HG03139 (cell line): ENCODE results near the gene GNA12.

ENCODE experiments used
- ATAC-seq: cut with Tn5 transposase; IDR thresholded peaks from one replicate; pipeline ENCODE4 v1.9.1; 2021; ENCODE audit not compliant: unreplicated experiment

The GNA12 gene

DNA sequence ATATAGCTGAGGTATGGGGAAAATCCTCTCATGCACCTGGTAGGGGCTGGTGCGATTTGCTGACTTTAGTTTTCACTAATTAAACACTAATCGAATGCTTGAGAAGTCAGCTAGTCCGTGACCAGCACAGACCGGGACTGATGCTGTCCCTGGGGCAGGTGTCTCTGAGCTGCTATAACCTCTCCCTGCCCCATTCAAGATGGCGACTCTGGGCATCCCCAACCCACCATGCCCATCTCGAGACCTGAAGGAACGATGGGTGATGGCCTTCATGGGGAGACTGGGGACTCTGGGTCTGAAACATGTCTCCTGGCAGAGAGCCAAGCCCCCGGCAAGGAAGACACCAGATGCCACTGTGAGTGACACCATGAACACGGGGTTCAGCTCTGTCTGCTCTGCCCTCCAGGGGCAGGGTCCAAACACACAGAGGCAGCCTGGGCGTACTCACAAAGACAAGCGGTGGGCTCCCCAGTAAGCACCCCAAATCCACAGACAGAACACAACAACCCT is 57.4 kb downstream of the GNA12 start:
- no peak for ATAC-seq

DNA sequence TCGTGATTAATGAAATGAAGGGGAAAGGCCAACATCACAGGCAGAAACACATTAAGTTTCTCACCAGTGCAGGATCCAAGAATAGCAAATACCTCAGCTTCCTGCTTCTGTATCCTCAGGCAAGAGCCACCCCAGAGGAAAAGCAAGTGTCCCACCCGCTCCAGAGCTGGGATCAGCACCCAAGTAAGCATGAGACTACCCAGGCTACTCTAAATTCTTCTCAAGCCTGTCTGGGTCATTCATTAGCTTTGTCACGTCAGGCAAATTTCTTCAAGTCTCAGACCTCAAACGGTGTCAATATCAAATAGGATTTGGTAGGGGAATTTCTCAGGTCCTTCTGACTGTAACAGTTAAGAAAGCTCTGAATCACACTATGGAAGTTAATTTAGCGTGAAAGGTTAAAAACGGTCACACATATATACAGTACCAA is 59.0 kb downstream of the GNA12 start:
- peak; percentile 66 for ATAC-seq

DNA sequence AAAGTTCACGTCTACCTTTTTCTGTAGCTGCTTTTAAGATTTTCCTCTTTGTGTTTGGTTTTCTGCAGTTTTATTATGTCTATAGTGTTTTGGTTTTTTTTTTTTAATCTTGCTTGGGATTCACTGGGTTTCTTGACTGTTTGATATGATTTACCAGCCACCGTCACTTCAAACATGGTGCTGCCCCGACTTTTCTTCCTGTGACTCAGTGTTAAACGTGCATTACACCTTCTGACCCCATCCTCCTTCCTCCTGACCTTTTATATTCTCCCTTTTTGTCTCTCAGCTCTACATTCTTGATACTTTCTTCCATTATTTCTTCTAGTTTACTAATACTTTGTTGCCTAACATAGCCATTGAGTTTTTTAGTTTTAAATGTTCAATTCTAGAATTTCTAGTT is 61.5 kb downstream of the GNA12 start:
- no peak for ATAC-seq

DNA sequence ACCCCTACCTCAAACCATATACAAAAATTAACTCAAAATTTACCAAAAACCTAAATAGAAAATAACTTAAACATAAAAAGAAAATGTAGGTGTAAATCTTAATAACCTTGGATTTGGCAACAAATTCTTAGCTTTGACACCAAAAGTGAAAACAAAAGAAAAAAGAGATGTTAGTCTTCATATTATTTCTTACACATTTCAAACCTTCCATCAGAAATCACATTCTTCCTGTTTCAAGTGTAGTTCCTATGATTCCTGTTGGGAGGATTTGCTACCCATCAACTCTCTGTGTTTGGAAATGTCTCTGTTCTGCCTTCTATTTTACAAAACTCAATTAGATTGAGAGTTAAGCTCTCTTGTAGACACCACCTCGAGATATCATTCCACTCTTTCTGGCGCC is 62.0 kb downstream of the GNA12 start:
- ATAC-seq, result no peak

DNA sequence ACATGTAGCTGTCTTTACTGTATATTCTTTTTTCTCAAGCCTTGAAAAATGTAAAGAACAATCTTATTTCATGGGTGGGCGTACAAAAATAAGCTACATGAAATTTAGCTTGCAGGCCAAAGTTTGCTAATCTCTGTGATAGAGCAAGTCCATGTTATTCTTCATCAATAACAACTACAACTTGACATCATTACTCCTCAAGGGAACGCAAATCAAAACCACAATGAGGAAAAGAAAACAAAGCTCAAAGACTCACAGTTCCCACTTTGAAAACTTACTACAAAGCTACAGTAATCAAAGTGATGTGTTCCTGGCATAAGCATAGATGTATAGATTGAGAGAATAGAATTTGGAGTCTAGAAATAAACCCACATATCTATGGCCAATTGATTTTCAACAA is 62.5 kb downstream of the GNA12 start:
- ATAC-seq, result no peak

DNA sequence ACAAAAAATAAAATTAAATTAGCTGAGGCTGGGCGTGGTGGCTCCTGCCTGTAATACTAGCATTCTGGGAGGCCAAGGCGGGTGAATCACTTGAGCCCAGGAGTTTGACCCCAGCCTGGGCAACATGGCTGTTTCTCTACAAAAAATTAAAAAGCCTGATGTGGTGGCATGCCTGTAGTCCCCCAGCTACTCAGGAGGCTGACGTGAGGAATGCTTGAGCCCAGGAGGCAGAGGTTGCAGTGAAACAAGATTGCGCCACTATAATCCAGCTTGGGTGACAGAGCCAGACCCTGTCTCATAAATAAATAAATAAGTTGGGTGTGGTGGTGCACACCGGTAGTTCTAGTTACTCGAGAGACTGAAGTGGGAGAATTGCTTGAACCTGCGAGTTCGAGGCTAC is 65.1 kb downstream of the GNA12 start:
- ATAC-seq, result no peak

DNA sequence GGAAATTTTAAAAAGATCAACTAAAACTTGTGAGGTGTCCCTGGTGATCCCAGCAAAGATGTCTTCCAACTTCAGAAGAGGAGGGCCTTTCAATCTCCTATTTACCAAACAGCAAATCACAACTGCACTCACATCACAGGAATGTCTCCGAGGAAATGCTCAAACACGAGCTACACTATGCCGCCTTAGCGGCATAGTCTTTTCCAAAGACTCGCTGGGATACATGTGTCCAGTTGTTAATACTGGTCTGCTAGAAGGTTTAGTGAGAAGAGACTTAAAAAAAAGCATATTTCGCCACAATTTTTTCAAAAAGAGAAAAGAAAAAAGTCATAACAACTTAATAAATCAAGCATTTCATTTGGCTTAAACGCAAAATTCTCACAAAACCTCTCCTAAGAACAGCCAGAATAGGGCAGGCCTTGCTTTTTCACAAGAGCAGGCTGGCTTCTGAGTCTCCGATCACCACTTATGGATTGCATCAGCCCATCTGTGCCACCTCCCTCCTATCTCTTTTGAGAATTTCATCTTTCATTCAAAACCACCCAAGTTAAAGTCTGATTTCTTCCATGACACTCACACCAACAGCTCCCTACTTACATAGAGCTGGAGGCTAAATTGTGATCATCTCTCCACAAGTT is 66.1 kb downstream of the GNA12 start:
- ATAC-seq, result no peak

DNA sequence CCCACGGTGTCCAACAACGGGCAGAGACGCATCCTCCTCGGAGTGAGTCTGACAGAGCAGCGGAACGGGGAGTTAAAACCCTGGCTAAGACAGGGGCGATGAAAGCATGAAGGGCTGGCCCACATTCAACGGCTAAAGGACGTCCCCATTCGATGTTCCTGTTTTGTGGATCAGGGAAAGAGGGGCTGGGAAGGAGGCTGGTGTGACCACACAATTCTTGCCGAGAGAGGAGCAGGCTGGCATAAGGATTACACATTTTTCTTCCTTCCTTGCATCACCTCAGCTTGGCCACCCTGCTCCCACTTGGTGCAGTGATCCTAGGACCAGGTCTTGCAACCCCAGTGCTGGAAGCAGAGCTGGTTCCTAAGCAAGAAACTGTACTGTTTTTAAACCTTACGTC is 67.7 kb downstream of the GNA12 start:
- no peak for ATAC-seq

DNA sequence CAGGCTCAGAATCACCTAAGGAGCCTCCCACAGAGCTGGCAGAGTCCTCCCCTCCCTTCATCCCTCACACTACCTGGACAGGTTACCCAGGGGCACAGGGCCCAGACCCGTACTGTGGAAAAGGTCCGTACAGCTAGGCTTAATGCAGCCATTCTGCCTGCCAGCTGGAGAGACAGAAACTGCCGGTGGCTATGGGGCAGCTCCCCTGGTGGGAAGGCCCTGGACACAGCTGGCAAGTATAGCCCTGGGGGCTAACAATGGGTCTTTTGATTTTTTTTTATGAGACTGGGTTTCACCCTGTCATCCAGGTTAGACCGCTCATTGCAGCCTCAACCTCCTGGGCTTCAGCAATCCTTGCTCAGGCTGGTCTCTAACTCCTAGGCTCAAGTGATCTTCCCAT is 68.3 kb downstream of the GNA12 start:
- ATAC-seq, result no peak

DNA sequence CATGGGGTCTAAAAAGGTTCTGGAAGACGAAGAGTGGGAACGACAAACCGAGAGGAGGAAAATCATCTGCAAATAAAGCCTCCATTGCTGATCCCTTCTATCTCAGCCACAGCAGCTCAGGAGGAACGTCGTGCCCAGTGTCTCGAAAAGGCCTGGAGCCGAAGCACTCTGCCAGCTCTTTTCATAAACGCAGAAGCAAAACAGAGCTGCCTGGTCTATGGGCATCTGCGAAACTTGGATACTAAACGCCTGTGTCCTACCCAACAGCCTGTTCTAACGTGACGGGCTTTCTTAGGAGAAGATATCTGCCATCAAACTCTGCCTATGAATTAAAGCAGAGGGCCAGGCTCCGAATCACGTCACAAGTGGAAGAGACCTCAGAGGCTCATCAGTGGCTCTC is 68.7 kb downstream of the GNA12 start:
- no peak for ATAC-seq

DNA sequence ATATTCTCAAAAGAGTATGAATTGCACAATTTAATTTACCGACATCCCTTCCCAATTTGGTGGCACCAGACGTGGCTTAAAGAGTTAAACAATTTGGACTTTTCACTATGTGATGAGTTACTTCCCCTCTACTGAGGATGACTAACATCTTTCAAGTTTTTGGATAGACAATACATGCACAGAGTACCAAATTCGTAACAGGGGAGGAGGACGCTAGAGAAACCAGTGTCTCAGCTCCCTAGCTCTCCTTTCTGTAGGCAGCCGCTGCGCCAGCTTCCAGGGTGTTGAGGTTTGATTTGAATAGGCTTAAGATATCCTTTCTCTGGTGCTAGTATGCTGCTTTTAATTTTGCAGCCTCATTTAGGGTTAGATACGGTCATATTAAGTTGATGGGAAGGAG is 69.2 kb downstream of the GNA12 start:
- no peak for ATAC-seq

DNA sequence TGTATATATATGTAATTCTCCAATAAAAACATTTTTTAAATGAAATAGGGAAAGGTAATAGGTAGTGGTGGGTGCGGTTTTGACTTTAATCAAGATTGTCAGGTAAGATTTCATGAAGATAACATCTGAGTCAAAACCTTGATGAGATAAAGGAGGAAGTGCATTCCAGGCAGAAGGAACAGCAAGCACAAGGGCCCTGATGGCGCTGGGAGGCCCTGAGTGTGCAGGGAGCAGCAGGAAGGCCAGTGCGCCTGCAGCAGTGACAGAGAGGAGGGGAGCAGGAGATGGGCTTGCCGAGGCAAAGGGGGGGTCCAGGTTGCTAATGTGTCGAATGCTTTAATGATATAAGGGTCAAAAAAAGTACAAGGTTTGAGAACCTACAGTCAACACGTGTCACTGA is 69.8 kb downstream of the GNA12 start:
- ATAC-seq, result no peak

DNA sequence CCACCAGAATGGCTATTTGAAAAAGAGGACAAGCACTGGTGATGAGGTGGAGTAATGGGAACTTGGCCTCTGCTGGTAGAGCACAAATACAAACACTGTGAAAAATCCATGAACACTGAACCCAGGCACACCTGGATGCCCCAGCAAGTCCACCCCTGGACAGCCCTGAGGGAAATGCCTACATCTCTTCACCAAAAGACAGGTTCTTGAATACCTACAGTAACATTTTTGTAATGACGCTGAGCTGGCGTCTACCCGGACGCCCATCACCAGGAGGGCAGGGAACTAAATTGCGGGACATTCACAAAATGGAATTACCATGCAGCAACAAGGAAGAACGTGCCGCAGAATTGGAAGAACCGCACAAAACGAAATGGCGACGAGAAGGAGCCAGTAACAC is 70.5 kb downstream of the GNA12 start:
- no peak for ATAC-seq

DNA sequence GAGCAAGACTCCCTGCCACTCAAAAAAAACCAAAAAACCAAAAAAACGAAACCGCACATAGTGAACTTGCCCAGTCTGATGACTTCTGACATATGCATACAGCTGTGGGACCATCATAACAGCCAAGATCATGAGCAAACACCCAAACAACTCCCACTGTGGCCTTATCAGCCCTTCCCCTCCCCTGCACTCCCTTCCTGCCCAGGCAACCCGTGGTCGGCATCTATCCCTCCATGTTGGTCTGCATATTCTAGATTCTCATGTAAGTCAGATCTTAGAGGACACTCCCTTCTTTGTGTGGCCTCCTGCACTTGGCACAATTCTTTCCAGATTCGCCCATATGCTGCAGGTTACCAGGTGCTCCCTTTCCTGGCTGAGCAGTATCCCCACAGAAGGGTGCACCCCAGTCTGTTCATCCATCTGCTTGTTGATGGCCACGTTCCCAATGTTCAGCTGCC is 72.8 kb downstream of the GNA12 start:
- no peak for ATAC-seq

DNA sequence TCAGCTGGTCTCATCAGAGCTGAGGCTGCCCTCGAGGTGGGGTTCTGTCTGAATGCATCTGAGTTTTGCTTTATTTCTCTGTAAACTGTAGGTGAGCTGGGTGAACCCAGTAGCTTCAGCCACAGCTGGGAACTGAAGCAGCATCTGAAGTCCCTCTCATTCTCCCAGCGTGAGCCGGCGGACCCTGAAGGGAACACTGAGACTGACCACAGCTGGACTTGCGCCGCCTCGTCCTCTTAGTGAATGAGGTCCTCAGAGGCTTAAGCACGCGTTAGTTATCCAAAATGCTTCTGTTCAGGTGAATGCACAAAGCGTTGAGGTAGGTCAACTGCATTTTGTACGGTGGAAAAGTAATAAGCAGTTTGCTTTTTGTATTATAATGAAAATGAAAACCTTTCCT is 79.5 kb downstream of the GNA12 start:
- no peak for ATAC-seq

DNA sequence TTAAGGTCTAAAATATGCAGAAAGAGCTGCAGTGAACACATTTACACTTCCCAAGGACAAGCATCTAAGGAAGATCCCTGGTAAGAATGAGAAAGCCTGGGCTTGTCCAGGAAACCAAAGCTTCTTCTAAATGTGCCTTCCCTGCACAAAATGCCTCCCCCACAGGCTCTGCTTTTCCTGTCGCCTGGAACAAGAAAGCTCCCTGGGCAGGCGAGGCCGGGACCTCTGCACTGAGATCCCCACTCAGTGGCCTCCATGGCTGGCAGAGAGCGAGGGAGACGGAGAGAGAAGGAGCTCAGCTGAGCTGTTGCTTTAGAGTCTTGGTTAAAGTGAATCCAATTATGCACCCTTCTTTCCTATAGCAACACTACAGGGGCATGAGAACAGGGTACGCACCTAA is 80.5 kb downstream of the GNA12 start:
- ATAC-seq, result no peak

DNA sequence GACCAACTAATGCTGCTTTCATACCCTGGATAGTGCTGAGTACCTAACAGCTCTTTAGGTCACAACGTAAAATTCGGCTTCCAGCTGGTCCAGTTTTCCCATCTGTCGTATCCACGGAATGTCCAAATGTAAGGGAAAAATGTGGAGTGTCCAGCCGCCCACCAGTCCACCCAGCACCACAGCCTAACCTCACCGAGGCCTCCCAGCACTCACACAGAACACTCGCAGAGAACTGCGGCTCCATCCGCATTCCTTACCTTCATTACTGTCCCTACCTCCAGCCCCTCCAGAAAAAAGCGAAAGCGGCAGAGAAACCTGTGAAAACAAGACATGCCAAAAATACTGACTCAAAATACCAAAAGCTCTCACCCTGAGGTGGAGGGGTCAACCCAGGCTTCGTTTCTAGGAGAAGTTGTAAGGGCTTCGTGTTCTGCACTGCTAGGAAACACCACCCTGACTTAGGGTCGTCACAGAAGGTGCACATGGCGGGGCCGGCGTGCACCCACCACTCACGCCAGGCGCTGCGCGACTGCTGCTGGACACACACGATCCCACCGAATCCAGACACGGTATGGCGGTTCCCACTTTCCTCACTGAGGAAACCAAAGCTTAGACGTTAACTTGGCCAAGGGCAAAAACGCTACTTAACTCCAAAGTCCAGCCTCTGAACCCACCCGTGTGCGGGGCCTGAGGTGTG is 82.2 kb downstream of the GNA12 start:
- no peak for ATAC-seq

DNA sequence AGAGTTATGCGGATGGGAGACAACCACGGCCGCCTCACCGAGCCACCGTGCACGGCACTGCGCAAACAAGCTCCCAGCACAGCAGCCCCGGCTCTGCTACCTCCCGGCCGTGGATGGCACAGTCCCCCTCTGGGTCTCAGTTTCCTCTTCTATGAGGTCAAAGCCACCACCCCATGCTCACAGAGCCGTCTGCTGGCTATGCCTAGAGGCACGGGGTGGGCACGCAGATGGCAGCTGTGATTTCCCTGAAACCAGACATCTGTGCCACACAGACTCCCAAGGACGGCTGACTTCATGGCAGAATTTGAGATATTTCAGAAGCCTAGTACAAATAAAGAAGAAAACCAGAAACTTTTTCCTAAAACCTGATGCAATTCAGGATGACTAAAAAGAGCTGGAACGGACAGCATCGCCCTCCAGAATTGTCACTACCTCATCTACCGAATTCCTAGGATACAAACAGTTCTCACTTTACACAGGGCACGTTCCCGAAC is 82.9 kb downstream of the GNA12 start:
- no peak for ATAC-seq

DNA sequence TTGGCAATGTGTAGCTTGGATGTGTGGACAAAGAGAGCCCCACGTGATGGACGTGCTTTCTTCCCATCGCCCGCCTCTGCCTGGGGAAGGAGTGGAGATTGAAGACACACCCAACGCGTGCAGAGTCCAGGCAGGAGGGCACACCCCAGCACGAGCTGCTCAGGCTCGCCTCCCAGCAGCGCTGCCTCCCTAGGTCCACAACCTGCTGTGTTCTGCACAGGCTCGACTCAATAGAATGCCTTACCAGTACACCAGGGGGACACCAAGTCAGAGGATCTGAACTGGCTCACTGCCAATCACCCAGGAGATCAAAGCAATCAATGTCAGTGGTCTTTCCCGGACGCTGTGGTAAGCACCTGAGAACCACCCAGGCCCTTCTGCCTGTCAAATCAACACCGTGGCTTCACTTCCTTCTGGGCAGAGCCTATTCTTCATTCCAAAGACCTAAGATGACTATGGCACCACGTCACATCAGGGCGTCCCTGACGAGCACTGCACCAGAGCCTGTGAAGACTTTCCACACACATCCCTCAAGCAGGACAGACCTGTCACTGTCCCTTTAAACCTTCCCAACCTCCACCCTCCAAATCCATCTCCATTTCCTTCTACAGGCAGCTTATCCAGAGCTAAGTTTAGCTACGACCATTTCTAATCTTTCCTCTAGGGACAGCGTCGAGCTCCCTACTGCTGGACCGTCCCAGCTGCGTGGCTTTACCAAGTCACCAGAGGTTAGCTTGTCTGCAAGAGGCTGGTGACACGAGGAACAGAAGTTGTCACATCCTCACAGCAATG is 83.8 kb downstream of the GNA12 start:
- ATAC-seq, result no peak

DNA sequence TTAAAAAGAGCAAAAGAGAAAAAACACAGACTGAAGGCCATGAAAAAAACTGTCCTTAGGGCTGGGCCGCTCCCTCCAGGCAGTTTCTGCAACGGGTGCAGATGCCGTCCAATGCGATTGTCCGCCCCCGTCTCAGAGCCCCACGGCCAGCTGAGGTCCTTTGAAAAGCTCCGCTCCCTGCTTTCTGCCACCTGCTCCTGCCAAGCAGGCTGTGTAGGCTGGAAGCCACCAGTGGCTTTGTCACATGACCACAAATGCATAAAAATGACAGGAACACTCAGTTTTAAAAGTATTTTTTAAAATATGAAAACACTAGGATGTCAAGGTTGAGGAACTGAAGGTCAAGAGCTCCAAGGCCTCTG is 84.4 kb downstream of the GNA12 start:
- no peak for ATAC-seq

DNA sequence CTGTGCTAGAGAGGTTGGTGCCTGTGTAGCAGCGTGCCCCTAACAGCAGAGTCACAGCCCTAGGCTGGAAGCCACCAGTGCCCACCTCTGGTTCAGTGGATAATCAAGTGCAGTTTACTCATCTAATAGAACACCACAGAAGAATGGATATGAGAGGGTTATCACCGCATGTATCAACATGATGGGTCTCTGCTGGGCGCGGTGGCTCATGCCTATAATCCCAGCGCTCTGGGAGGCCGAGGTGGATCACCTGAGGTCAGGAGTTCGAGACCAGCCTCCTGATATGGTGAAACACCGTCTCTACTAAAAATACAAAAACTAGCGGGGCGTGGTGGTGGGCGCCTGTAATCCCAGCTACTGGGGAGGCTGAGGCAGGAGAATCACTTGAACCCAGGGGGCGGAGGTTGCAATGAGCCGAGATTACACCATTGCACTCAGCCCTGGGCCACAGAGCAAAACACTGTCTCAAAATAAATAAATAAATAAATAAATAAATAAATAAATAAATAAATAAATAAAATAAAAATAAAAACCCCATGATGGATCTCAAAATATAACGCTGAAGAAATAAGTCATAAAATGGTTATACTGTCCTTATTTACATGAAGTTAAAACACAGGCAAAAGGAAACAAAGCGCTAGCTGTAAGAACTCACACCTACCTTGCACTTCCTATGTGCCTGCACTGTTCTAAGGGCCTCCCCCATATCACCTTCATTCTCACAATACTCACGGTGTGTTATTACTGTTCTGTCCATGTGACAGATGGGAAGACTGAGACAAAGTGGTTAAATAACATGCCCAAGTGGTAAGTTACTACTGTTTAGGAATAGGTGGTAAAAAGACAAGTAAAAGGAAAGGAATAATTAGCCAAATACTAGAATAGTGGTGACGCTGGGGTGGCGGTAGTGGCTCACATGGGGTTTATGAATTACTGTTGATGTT is 85.2 kb downstream of the GNA12 start:
- no peak for ATAC-seq
